GM19324 (cell line): Measurements from ENCODE around the gene TUBA4B.

Experiments used
- ATAC-seq: cut with Tn5 transposase; IDR thresholded peaks from one replicate; pipeline ENCODE4 v1.9.1; 2021; ENCODE audit warnings: mild to moderate bottlenecking, moderate library complexity; ENCODE audit not compliant: unreplicated experiment, low FRiP score

Gene TUBA4B

GRCh38 chr2:219218217-219218731, 34.8 kb upstream of the TUBA4B start:
- ATAC-seq, result no peak

- ATAC-seq, result peak; percentile 84
These were observed 34.0 kb upstream of the TUBA4B start, which contains the start of gene ABCB6 for GRCh38 chr2:219218732-219219701. Gene ABCB6, minus strand, starts transcription at chr2:219218958. Its CDS starts 285 bp downstream, at chr2:219218673.

- no peak for ATAC-seq
These were observed 33.1 kb upstream of the TUBA4B start for GRCh38 chr2:219219784-219220532.

GRCh38 chr2:219220652-219221402, 32.2 kb upstream of the TUBA4B start:
- ATAC-seq, result no peak

- no peak for ATAC-seq
These were observed 31.0 kb upstream of the TUBA4B start for GRCh38 chr2:219221957-219222518.

- ATAC-seq, result no peak
These were observed 29.0 kb upstream of the TUBA4B start for GRCh38 chr2:219223831-219224610.

- ATAC-seq, result no peak
These were observed 27.7 kb upstream of the TUBA4B start for GRCh38 chr2:219225350-219225749.

- no peak for ATAC-seq
These were observed 24.8 kb upstream of the TUBA4B start for GRCh38 chr2:219228041-219228910.

- ATAC-seq, result peak; percentile 7
These were observed 24.1 kb upstream of the TUBA4B start for GRCh38 chr2:219228911-219229304.

- peak; percentile 98 for ATAC-seq
These were observed 23.6 kb upstream of the TUBA4B start, which contains the start of the genes ANKZF1 and ATG9A for GRCh38 chr2:219229305-219230058. Gene ANKZF1, plus strand, starts transcription at chr2:219229806. Its CDS starts 452 bp downstream, at chr2:219230258. Gene ATG9A, minus strand, starts transcription at chr2:219229636. Its CDS starts 1,612 bp downstream, at chr2:219228024.

GRCh38 chr2:219230059-219230540, 22.9 kb upstream of the TUBA4B start:
- ATAC-seq, result no peak

GRCh38 chr2:219234331-219234730, 18.7 kb upstream of the TUBA4B start:
- no peak for ATAC-seq

- ATAC-seq, result no peak
These were observed 9.7 kb upstream of the TUBA4B start for GRCh38 chr2:219243291-219243761.

- ATAC-seq, result no peak
These were observed 8.3 kb upstream of the TUBA4B start for GRCh38 chr2:219244789-219245147.

- ATAC-seq, result peak; percentile 69
These were observed 7.7 kb upstream of the TUBA4B start, which contains the start of the genes GLB1L and STK16 for GRCh38 chr2:219245148-219245898. Gene GLB1L, minus strand, starts transcription at chr2:219245444. Its CDS starts 1,871 bp downstream, at chr2:219243573. Gene STK16, plus strand, starts transcription at chr2:219245479. Its CDS starts 521 bp downstream, at chr2:219246000.

- no peak for ATAC-seq
These were observed 7.2 kb upstream of the TUBA4B start for GRCh38 chr2:219245899-219246230.
